ENCODE results near the gene JADE2.
A peak's percentile ranks its signal among the peaks of the same experiment; 100 is the strongest.

Gene JADE2

DNA sequence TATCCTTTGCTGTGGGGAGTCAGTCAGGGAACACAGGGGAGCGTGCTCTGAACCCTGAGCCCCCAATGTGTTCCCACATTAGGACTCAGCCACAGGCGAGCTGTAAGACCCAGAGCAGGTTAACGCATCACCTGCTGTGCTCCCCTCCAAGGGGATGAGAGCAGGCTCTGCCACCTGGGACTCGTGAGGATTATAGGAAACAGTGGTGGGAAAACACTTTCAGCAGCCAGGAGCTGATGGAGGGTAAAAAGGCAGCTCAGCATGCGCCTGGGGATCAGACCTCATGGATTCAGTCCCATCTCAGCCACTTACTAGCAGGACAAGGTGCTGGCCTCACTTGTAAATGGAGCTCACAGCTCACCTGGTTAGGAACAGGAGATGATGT lies 9.2 kb downstream of the JADE2 start:
- no peak for ATAC-seq
- Mint-ChIP-seq H3K27ac (peak overlapping the region in 1 of 2 donors; percentile 92), H3K4me1 (peaks cover 90% of the 10 kb centered on the region), H3K4me3 (no peak overlapping the region), H3K27me3 (no peaks in the 10 kb centered on the region), H3K9me3 (no peaks in the 10 kb centered on the region)
- no peak for DNase-seq

DNA sequence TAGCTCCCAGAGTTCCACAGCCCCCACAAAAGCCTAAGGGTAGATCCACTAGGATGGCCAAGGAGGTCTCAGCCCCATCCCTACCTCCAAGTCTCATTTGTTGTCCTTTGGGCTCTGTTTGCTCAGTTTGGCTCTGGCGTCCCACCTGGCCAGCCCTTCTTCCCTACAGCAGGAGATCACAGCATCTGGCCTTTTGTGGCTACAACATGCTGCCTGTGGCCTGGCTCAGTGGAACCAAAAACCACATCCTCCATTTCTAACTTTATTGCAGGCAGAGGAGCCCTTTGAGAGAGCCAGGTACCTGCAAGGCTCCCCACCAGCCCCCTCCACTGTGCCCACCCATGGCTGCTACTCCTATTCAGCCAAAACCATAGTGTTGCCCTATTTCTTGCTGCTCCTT lies 11.4 kb downstream of the JADE2 start:
- Mint-ChIP-seq H3K9me3 (no peaks in the 10 kb centered on the region), H3K4me1 (peaks cover 90% of the 10 kb centered on the region), H3K27ac (peak overlapping the region in 1 of 2 donors; percentile 59), H3K4me3 (peak overlapping the region; percentile 0 to 48), H3K27me3 (no peaks in the 10 kb centered on the region)
- DNase-seq (peak in 1 of 2 donors; percentile 35), ATAC-seq (peak; percentile 69)

DNA sequence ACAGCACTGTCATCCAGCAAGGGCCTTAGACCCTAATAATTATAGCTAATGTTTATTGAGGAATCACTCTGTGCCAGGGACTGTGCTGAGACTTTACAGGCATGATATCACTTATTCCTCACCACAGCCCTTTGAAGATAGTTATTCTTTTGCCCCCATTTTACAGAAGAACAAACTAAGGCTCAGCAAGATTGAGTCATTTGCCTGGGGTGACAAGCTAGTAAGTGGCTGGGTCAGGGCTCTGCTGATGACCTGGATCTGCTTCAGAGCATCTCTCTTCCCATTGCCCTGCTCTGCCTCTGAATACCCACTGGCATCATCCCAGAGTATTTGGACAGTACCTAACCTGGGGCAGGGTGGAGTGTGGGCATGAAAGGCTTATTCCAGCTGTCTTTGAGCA lies 11.8 kb downstream of the JADE2 start:
- no peaks in the 10 kb centered on the region for H3K27me3 Mint-ChIP-seq
- peak overlapping the region; percentile 0 to 48 for H3K4me3 Mint-ChIP-seq
- ATAC-seq, result peak; percentile 10
- DNase-seq, result no peak
- H3K4me1 Mint-ChIP-seq, result peaks cover 90% of the 10 kb centered on the region
- peak overlapping the region in 1 of 2 donors; percentile 59 for H3K27ac Mint-ChIP-seq
- no peaks in the 10 kb centered on the region for H3K9me3 Mint-ChIP-seq

DNA sequence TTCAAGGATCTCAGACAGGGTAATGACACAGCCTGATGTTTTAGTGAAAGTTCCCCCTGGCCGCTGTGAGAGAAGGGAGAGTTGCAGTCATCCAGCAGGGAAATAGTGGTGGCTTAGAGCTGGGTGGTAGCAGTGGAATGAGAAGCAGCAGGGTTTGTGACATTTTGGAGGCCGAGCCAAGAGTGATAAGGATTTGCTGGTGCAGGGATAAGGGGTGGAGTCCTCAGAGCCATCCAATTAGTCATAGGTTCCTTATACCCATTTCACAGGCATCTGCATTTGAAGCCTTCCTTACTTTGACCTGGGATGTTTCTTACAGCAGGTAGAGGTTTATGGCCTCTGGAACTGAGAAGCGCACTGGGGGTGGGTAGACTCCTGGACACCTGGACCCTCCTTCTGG lies 12.8 kb downstream of the JADE2 start:
- DNase-seq (no peak), ATAC-seq (no peak)
- H3K9me3 Mint-ChIP-seq, result no peaks in the 10 kb centered on the region
- no peaks in the 10 kb centered on the region for H3K27me3 Mint-ChIP-seq
- H3K4me3 Mint-ChIP-seq, result no peak overlapping the region
- H3K27ac Mint-ChIP-seq, result no peak overlapping the region
- H3K4me1 Mint-ChIP-seq, result peaks cover 81% of the 10 kb centered on the region

DNA sequence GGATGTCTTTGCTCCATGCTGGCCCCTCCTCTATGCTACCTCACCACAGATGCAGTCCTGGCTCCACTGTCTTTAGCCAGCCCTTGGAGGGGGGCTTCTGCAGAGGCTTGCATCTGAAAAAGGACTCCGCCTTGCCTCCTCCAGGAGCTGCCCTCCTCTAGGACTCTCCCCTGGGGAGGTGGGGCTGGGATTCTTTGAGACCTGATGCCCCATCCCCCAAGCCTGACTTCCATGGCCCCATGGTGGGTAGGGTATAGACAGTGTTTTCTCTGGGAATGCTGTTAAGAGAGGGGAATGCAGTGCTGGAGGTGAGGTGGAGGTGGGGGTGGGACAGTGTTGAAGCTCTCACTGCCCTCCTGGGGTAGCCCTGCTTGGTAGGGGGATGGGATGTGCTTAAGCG lies 14.3 kb downstream of the JADE2 start:
- no peaks in the 10 kb centered on the region for H3K9me3 Mint-ChIP-seq
- peaks cover 81% of the 10 kb centered on the region for H3K4me1 Mint-ChIP-seq
- no peak overlapping the region for H3K27ac Mint-ChIP-seq
- H3K4me3 Mint-ChIP-seq, result no peak overlapping the region
- DNase-seq (no peak), ATAC-seq (no peak)
- H3K27me3 Mint-ChIP-seq, result no peaks in the 10 kb centered on the region

DNA sequence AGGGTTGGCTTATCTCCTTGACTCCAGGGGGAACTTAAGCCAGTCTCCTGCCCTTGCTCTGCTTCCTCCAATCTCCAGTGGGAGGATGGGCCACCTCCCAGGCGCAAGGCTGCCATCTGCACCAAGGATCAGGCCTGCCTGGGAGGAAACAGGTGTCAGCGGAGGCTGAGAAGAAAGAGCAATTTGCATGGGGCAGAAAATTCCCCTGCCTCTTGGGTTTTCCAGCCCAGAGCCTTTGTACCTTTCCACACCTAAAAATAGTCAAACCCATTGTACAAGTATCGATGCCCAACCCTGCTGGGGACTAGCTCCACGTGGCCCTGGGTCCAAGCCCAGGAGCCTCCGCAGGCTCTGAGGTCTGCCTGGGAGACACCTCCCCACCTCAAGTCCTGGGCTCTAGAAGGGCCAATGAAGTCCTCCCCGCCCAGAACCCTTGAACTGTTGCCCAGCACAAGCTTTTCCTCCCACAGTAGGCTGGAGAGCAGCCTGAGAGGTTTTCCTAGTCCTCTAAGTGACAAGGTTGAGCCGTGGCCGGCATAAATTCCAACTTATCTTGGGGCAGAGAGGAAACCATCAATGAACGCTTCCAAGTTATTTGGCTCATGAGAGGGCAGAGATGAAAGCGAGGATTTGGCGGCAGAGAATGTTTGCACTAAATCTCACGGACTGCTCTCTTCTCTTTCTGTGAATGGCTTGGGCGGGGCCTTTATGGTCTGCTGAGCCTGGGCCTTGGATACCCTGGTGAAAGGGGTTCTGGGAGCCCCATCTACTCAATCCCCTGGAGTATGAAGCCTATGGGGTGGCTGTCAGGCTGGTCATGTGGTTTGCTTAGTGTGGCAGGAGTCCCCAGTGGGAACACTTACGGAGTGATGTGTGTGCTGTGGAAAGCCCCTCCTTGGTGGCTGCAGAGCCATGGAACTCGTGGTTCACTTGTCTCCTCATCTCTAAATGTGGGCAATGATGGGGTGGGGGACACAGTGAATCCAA lies 15.6 kb downstream of the JADE2 start:
- DNase-seq (no peak), ATAC-seq (no peak)
- H3K4me3 Mint-ChIP-seq, result peak overlapping the region; percentile 10 to 18
- H3K4me1 Mint-ChIP-seq, result peaks cover 81% of the 10 kb centered on the region
- no peaks in the 10 kb centered on the region for H3K27me3 Mint-ChIP-seq
- H3K9me3 Mint-ChIP-seq, result no peaks in the 10 kb centered on the region
- no peak overlapping the region for H3K27ac Mint-ChIP-seq

DNA sequence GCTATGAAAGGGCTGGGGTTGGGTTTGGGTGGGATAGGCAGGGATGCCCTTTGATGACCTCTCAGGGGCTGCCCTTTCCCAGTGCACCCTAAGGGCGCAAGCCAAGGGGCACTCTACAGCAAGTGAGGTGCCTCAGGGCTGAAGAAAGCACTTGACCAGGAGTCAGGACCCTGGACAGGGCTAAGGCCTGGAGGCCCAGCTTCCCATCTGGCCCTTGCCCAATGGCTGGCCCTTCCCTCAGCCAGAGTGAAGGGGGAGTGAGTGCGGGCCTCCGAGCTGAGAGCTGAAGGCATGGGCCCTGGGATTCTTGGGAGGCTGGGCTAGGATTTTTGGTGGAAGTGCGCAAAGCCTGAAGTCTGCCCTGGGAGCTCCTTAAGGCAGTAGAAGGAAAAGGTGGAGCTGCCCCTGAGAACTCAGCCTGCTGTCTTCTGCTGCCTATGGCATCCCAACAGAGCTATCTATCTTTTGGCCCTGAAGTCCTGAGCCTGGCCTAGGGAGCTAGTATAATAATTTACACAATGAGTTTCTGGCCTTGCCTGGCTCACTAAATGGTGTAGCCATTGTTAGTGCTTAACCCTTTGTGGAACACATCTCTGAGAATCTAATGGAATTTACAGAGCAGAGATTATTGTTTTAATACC lies 16.4 kb downstream of the JADE2 start:
- Mint-ChIP-seq H3K4me3 (no peak overlapping the region), H3K27ac (no peak overlapping the region), H3K4me1 (peaks cover 76% of the 10 kb centered on the region), H3K9me3 (no peaks in the 10 kb centered on the region), H3K27me3 (no peaks in the 10 kb centered on the region)
- DNase-seq (no peak), ATAC-seq (no peak)

DNA sequence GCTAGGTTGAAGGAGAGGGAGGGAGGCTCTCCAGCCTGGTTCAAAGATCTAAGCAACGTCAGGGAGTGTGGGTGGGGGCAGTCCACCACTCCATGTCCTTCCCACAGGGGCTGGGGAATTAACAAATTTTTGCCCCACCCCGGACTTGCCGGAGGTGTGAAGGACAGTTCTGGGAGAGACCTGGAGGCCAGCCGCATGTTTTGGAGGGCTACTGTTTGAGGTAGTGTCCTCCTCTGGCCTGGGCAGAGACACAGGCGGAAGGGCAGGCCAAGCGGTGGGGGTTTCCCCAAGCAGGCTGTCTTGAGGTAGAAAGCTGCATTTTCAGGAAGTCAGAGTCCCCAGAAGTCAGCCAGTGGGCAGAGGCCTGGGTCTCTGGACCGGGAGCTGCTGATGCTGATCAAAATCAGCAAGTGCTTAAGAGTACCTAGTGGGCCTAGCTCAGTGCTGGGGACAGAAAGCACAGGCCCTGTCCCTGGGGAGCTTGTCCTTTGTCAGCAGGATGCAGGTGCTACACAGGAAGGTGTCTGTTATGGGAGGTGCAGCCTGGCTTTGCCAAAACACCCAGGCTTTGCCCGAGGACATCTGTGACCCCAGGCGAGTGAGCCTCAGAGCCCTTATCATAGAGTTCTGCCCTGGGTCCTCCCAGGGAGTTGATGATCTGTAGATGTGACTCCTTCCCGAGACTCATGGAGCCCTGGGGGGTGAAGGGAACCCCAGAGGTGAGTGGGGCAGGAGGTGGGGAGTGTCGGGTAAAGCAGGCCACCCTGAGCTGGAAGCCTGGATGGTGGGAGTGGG lies 18.5 kb downstream of the JADE2 start:
- Mint-ChIP-seq H3K4me1 (peaks cover 75% of the 10 kb centered on the region), H3K27me3 (no peaks in the 10 kb centered on the region), H3K9me3 (no peaks in the 10 kb centered on the region), H3K4me3 (peak overlapping the region; percentile 92 to 93), H3K27ac (peak overlapping the region; percentile 96 to 97)
- ATAC-seq (peak; percentile 87), DNase-seq (peak; percentile 46 to 61)

DNA sequence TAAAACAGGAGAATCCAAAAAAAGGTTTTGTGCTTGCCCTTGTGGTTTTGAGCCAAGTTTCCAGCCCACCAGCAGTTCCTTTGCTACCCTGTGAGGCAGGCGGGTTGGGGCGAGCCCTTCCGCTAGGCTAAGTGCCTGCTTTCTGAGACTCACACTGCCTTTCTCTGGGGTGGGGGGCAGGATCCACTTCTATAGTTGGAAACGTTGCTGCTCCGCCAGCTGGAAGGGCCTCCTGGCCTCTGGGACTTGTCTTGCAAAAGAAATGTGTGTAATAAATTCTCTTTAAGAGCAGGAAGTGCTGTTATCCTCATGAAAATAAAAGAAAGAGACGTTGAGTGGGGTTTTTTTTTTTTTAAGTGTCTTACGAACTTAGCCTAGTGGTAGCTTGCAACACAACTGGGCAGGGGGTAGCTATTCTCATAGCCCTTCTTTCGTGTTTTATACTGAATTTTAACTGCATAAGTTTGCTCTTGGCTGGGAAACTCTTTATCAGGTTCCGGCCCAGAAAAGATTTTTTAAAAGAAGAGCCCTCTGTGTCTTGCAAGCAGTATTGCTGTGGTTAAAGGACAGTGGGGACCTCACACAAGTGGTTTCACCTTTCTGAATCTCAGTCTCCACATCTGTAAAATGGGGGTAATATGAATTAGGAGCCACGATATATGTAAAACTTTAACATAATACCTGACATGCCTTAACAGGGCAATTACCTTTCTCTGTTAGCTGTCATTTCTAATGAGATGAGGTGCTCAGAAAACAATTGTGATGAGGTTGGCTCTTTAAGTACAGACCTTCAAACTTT lies 19.8 kb downstream of the JADE2 start:
- DNase-seq, result peak; percentile 15 to 44
- peak; percentile 62 for ATAC-seq
- H3K4me1 Mint-ChIP-seq, result peaks cover 79% of the 10 kb centered on the region
- H3K9me3 Mint-ChIP-seq, result no peaks in the 10 kb centered on the region
- peak overlapping the region; percentile 60 to 97 for H3K27ac Mint-ChIP-seq
- peak overlapping the region; percentile 92 to 93 for H3K4me3 Mint-ChIP-seq
- H3K27me3 Mint-ChIP-seq, result no peaks in the 10 kb centered on the region

DNA sequence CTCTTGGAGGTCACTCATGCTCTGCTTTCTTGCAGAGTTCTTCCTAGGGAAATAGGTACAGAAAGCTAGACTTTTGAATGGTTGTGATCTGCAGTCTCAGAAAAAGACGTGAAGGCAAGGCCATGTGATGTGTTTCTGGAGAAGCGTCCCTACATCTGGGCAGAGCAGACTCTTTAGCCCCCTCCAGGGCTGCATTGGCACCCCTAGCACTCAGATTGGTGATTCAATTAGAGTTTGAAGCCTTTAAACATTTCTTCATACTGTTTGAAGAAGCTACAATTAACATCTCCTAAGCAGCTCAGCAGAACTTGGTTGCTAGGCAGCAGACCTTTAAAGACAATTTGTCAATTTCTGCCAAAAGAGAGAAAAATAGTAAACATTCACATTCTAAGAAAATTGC lies 21.6 kb downstream of the JADE2 start:
- Mint-ChIP-seq H3K4me3 (no peak overlapping the region), H3K4me1 (peaks cover 69% of the 10 kb centered on the region), H3K9me3 (no peaks in the 10 kb centered on the region), H3K27me3 (no peaks in the 10 kb centered on the region), H3K27ac (no peak overlapping the region)
- DNase-seq (no peak), ATAC-seq (no peak)

DNA sequence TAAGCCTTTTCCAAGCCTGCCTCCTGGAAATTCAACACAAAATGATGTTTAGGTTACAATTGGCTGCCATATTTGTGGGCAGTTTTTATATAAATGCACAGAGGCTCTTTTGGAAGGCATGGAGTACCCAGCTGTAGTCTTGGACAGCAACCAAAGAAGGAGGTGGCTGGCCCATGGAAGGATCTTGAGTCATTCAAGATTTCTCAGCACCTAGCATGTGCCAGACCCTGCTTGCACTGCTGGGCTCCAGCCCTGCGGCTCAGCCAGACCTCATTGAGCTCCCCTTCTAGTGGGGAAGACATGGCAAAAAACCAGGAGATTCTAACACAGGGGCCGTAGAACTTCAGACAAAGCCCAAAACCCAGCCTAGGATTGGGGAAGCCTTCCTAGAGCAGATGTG lies 22.1 kb downstream of the JADE2 start:
- ATAC-seq, result no peak
- peaks cover 67% of the 10 kb centered on the region for H3K4me1 Mint-ChIP-seq
- H3K4me3 Mint-ChIP-seq, result no peak overlapping the region
- no peak for DNase-seq
- peak overlapping the region; percentile 33 to 89 for H3K27ac Mint-ChIP-seq
- H3K27me3 Mint-ChIP-seq, result no peaks in the 10 kb centered on the region
- H3K9me3 Mint-ChIP-seq, result no peaks in the 10 kb centered on the region

DNA sequence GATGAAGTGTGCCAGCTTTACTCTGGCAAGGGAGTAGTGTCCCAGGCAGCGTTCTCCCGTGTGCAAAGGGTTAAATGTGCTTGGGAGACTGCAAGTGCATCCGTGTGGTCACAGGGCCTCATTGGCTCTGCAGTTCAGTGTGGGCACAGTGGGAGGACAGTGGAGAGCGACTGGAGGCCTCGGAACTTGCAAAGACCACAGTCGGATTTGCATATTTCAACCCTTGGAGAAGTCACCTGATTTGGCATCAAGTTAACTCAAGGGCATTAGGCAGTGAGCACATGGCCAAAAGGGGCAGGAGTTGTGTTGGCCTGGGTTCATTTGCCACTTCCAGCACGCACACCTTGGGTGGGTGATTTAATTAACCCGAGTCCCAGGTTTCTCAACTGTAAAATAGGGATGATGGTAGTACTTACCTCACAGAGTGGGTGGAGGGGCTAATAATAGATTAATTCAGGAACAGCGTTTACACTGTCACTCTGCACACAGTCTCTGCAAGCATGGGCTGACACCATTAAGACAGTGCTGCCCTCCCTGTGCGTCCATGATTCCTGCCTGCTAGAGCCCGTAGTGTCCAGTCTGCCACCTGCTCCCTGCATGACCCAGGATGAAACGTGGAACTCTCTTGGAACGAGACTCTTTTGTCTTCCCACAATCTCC lies 22.7 kb downstream of the JADE2 start:
- Mint-ChIP-seq H3K27me3 (no peaks in the 10 kb centered on the region), H3K4me1 (peaks cover 71% of the 10 kb centered on the region), H3K9me3 (no peaks in the 10 kb centered on the region), H3K4me3 (no peak overlapping the region), H3K27ac (no peak overlapping the region)
- ATAC-seq, result no peak
- no peak for DNase-seq

DNA sequence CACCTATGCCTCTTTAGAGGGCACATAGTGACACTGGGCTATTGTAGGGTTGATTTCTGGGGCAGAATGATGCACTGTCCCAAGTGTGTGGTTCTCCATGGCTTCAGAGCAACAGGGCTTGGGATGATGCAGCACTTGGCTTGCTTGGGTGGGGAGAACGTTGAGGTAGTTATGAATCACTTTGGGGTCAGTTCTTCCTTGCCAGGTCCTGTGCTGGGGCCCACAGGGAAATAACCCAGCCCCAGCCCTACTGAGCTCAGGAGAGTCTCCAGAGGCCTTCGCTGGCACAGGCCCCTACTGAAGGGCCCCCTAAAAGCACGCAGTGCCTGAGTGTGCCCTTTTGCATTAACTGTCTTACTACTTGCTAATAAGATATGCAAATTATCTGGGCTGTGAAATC lies 24.2 kb downstream of the JADE2 start:
- DNase-seq (peak in 1 of 2 donors; percentile 31), ATAC-seq (peak; percentile 58)
- Mint-ChIP-seq H3K27me3 (no peaks in the 10 kb centered on the region), H3K9me3 (no peaks in the 10 kb centered on the region), H3K27ac (no peak overlapping the region), H3K4me1 (peaks cover 71% of the 10 kb centered on the region), H3K4me3 (peak overlapping the region in 1 of 2 donors; percentile 22)

All from stimulated activated naive CD8-positive, alpha-beta T cell treated with anti-CD3 and anti-CD28 coated beads, Interleukin-15, amount 100 ng/mL, for 72 hours (primary cell).